ENCODE results near the gene ACOXL.

Gene ACOXL

DNA sequence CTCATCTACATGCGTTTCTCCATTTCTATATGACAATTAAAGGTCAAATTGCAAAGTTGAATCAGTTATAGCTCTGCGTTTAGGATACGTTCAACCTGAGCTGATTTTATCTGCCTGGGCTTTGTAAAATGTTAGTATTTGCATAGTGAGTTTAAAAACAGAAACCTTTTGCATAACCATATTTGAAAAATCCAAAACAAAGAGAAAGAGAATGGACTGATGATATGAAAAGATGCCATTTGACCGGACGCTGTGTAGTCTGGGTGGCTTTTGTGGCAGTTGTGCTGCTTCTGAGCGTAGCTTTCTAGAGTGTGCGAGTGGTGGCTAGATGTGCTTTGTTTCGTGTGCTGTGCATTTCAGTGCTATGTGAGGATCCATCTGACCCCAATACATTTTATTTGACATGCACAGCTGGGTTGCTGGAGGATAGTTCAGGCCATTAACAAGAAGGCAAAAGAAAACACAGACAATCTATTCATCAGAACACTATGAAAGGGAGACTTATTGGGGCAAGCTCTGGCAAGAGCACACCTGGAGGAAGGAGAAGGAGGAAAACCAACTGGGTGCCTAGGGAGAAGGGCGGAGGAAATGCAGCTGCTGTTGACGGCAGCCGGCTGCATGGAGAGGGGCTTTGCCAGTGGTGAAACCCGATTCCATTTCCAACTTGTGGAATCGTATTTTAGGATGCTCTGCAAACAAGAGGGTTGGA is 126.8 kb downstream of the ACOXL start:
- DNase-seq: no peak

- DNase-seq: no peak
Measured at GRCh38 chr2:110860630-110861029, 128.3 kb downstream of the ACOXL start.

GRCh38 chr2:110861616-110862260 is 129.4 kb downstream of the ACOXL start:
- DNase-seq: no peak

- DNase-seq: no peak
Measured at GRCh38 chr2:110863726-110864125, 131.4 kb downstream of the ACOXL start.

- no peak for DNase-seq
Measured at GRCh38 chr2:110864176-110864575, 131.8 kb downstream of the ACOXL start.

DNA sequence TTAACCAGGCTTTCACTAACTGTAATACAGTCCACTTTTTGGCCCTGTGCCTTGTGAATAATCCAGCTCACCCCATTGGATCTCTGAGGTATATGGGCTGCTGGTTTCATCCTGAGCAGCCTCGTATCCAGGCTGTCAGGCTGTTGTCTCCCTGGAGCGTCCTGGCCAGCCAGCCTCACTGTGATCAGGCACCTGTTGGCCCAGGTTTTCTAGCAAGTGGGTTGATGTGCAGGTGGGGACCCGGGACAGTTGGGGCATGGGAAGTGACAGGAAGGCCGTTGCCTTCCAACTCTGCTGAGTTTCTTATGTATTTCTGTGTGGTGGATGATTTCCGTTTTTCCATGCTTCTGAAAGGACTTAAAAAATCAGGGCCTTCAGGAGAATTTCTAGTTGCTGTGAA is 132.4 kb downstream of the ACOXL start:
- no peak for DNase-seq

- DNase-seq: no peak
Measured at GRCh38 chr2:110865188-110865587, 132.8 kb downstream of the ACOXL start.

DNA sequence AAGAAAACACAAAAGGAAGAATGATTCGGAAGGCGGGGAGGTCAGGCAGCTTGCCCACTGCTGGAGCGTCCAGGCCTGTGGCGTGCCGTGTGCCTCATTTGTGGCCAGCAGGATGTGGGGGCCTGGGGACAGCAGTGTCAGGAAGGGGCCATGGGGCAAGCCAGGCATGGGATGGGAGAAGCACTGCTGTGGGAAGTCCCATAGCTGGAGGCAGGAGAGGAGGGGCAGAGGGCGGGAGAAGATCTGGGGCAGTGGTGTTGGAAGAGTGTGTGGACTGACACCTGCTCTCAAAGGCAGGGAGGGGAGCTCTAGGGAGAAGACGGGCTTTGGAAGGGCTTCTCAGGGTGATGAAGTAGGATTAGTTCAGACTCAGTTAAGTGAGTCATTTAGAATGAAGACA is 133.7 kb downstream of the ACOXL start:
- DNase-seq: no peak

- no peak for DNase-seq
Measured at GRCh38 chr2:110866466-110866865, 134.1 kb downstream of the ACOXL start.

DNA sequence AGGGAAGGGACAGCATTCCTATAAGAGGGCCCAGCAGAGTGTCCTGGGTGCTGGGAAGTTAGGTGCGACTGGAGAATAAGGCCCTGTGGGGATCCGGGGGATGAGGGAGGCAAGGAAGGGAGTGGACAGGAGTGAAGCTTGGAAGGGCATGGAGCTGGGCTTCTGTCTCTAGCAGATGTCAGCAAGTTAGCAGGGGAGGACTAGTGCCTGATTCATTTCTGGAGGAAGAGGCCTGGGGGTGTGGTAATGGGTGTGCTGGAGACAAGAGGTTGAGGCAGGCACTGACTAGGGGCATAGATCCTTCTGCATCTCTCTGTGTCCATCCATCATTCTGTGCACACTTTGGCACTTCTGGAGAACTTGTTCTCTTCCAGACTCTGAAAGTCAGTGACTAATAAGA is 134.7 kb downstream of the ACOXL start:
- DNase-seq: no peak

DNA sequence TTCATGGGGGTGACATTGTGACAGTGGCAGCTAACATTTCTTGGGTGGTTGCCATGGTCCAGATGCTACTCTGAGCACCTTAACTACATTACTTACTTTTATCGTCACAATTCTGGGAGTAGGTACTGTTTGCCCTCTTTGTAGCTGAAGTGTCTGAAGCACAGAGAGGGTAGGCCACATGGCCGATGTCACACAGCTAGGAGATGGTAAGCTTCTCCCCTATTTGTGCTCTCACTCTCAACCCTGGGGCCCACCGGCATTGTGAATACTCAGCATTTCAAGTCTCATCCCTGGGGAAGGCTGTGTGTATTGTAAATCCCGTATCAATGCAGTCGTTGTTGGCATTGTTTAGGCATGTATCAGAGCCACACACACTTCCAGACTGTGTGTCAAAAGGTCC is 136.6 kb downstream of the ACOXL start:
- no peak for DNase-seq

GRCh38 chr2:110869472-110870446 is 137.4 kb downstream of the ACOXL start:
- no peak for DNase-seq

GRCh38 chr2:110870545-110870944 is 138.2 kb downstream of the ACOXL start:
- DNase-seq: no peak

- no peak for DNase-seq
Measured at GRCh38 chr2:110871637-110872036, 139.3 kb downstream of the ACOXL start.

DNA sequence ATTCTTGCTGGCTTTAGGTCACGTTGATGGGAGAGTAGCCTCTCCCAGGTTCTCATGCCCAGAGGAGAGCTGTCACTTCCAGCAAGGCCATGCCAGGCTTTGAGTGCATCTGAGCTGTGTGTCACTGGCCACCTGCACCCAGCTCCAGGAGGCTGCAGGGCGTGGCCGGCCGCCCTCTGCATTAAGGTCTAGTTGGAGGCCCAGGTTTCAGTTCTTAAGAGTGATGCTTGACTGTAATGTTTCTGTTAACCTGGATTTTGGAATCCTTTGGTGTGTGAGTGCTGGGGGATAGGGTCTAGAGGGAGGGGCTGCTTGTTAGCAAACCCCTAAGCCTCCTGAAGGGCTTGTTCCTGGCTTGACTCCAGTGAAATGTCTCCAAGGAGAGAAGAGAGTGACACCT is 140.1 kb downstream of the ACOXL start:
- no peak for DNase-seq

DNA sequence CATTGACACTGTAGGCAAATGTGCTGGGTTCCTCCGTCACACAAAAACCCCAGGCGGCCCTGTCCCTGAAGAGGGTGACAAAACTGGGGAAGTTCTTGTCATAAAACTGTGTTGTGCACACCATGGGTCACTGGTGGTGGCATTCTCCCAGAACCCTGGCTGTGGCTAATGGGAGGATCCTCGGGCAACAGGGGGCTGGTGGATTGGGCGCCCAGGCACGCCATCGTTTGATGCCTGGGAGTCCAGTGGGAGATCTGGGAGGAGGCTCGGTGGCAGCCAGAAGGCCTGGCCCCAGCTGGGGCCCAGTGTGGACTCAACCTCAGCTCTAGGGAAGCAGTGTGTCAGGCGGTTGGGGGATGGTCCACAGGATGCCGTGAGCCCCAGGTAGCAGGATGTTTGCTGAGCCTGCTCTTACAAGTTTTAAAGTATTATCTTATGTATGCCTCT is 140.7 kb downstream of the ACOXL start:
- no peak for DNase-seq

DNA sequence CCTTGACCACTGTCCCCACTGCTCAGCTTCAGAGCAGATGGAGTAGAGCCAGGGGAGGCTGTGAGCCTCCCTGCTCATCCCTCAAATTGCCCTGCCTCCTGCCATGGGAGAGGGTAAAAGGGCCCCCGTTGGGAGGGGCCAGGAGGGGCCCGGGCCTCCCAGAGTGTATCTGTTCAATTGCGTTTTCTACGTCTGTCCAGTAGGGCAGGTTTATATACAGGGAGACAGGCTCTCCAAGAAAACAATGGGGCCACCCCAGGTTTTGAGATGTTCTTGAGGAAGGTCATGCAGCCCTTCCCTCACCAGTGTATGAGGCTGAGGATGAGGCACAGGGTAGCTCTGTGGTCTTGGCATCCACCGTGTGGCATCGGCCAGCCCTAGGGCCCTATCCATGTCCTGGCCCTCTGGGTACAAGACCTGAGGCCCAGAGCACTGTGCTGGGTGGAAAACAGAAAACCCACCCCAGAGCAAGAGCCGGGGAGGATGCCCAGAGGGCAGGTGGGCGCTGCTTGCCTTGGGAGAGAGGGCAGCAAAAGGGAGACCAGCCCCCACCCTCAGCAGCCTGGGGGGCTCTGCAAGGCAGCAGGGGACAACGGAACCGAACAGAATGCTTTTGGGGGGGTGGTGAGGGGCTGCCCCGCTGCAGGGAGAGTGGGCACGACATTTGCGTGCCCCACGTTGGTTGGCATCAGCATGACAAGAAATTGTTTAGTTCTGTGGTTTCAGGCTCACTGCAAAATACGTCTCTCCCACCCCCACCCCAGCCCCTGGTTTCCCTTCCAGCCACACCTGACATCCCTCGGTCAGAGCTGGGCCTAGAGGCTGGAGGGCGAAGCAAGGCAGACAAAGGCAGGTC is 141.5 kb downstream of the ACOXL start:
- DNase-seq: no peak

DNA sequence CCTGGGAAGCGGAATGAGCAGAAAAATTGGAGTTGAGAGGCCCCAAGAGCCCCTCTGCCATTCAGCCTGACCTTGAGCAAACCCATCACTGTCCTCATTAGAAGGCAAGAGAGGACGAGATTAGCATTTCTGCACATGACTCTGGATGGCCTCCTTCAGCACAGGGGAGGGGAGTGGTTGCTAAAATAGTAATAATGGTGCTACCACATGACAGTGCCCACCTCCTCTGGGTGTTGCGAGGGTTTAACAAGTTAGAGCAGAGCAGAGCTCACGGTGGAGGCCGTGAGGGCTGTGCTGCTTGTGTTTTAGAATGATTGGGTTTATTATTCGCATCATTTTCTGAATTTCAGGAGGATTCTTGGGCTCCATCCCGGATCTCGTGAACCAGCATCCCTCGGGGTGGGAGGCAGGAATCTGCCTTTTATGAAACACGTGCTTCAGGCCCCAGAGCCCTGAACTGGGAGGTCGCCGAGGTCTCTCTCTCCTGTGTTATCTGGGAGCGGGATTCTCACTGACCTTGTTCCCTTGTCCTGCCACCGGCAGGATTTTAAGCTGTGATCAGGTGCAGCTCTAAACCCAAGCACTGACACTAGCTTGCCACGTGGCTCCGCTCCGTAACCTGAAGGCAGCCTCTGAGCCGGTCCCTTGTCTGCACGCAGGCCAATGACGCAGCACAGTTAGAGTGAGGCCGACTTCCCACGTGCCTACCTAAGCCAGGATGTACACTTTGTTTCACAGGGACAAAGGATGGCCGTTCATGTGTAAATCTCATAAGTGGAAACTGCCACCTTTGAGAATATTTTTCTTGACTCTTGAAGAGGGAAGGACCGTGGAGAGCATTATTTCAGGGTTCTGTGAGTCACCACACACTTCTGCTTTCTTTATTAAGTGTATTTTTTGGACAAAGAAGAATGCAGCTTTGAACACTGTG is 142.3 kb downstream of the ACOXL start:
- no peak for DNase-seq

DNA sequence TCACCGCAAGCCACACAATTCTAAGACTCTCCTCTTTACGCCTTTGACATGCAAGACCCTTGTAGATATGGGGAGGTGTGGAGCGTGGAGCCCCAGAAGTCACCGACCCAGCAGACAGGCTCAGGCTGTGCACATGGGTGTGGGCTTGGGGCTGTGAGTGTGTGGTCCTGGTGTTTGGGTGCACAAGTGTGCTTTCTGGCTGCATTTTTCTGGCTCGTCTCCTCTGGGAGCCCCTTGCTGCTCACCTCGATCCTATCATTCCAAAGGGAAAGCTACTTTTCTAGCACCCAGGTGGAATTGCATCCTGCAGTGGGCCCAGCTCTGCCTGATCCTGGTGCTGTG is 143.0 kb downstream of the ACOXL start:
- DNase-seq: no peak

GRCh38 chr2:110876167-110876999 is 144.0 kb downstream of the ACOXL start:
- no peak for DNase-seq
